Keratinocyte (primary cell): ENCODE results near the gene SAMHD1.

Experiments used
- CTCF ChIP-seq, 3 experiments: IDR thresholded peaks in 1 of 3; conservative IDR thresholded peaks in 1 of 3; optimal IDR thresholded peaks in 1 of 3; 2 replicates in 2 of 3; 3 replicates in 1 of 3; pipeline versions ENCODE3 to v1.5.1; 2011; ENCODE audit warnings: low read length in 3 of 3, mild to moderate bottlenecking in 3 of 3, moderate library complexity in 2 of 3, control low read depth in 1 of 3, inconsistent platforms in 1 of 3; ENCODE audit not compliant: insufficient read depth in 2 of 3; ENCODE audit errors: extremely low read depth in 1 of 3
- EZH2 ChIP-seq: IDR thresholded peaks from one replicate; pipeline ENCODE4 v1.6.1; 2012; ENCODE audit warnings: inconsistent platforms, mild to moderate bottlenecking, low read length, moderate library complexity

GRCh38 chr20:36992802-36993334 lies 41.4 kb upstream of the SAMHD1 start:
- no peak for TF ChIP-seq CTCF (optimal IDR thresholded peaks at IDR 0.05 in 1 of 3, IDR thresholded peaks at IDR 0.05 in 1 of 3, conservative IDR thresholded peaks at IDR 0.05 in 1 of 3; ENCODE audit: extremely low read depth in 1 of 3, insufficient read depth in 2 of 3, low read length in 3 of 3)
- TF ChIP-seq EZH2 = no peak
